ENCODE data around the gene HS3ST5. TPM values are rescaled to one million over a fixed set of nuclear protein-coding genes. Genes with fewer than 3 reads are reported as not detected.
"Not testable (repeated sequence)": the region's sequence is repeated elsewhere in the genome, so short reads cannot be mapped to it uniquely, and the experiment has no call there.

HS3ST5 gene
- total RNA-seq, 1 donor from 2014 or later: not detected

DNA sequence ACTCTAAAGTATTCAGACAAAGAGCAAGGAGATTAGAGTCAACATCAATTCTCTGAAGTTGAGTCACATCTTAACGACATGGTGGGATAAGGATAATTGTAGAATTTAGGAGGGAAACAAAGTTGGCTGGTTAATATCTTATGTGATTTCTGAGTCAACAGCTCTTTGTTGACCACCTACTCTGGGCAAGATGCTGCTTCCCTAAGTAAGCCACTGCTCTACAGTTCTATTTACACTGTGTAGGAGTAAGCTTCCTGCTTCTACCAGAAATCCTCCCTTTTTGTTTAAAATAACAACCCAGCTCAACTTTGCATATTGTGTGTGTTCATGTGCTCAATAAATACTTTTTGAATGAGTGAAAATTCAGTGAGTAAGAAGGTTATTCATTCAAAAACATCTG is 3.1 kb downstream of the HS3ST5 start:
- no peak for DNase-seq (ENCODE audit: low read depth in 2 of 2)

DNA sequence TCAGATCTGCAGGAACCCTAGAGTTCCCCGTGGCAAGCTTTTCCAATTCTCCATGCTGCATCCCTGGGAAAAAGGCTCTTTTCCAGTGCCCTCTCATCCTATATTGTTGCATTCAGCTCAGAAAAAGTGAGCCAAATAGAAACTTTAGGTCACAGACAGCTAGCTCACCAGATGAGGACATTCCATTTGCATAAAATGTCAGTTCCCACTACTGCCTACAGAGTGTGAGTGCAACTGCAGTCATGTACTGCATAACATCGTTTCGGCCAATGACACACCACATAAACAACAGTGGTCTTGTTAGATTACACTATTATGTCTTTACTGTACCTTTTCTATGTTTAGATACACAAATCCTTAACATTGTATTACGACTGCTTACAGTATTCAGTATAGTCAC is 8.6 kb downstream of the HS3ST5 start:
- DNase-seq (ENCODE audit: low read depth in 2 of 2): no peak

DNA sequence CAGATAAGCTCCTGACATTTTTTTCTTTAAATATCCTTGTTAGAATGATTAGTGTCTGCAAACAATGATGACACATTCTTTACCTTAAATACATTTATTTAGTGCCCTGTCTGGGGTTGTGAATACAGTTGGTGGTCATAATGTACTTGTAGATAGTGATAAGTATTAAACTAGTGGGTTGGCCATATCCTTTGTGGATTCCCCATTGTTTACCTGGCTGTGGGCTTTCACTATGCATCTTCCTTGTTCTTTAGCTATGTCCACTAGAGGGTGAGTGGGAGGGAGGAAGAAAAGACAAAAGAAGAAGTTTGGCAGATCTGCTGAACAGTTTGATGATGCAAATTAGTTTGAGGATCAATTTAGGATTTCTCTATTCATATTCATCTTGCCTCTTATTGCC is 15.7 kb downstream of the HS3ST5 start:
- DNase-seq (ENCODE audit: low read depth in 2 of 2): no peak

DNA sequence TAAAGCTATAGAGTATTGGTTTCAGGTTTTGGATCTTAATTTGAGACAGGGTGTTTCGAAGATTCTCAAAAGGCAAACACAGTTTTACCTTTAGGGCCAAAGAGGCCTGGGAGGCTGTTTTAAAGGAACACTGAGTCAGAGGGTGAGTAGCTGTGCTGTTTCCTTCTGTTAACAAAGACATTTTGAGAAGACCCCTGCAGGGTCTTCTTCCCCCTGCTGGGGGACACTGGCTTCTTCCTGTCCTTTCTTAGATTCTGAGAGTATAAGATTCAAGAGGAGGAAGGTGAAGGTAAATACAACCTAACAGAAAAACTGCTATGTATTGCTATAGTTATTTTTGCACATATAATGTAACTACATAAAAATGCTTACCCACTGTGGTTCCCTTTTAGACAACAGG is 19.0 kb downstream of the HS3ST5 start:
- DNase-seq (ENCODE audit: low read depth in 2 of 2): no peak

DNA sequence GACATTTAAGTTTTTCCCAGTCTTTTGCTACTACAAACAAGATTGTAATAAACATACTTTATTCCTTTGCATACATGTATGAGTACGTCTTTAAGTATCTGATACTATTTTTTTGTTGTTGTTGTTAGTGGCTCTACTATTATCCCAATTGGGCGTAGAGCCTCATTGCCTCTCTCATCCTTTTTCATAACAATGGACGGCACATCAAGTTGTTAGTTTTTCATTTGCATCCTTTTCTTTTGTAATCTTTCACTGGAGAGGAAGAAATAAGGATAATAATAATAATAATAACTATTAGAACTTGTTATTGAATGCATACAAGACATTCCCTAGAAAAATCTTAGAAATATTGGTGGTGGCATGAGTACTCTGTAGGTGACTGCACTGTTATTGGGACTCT is 23.1 kb downstream of the HS3ST5 start:
- DNase-seq (ENCODE audit: low read depth in 2 of 2): no peak

DNA sequence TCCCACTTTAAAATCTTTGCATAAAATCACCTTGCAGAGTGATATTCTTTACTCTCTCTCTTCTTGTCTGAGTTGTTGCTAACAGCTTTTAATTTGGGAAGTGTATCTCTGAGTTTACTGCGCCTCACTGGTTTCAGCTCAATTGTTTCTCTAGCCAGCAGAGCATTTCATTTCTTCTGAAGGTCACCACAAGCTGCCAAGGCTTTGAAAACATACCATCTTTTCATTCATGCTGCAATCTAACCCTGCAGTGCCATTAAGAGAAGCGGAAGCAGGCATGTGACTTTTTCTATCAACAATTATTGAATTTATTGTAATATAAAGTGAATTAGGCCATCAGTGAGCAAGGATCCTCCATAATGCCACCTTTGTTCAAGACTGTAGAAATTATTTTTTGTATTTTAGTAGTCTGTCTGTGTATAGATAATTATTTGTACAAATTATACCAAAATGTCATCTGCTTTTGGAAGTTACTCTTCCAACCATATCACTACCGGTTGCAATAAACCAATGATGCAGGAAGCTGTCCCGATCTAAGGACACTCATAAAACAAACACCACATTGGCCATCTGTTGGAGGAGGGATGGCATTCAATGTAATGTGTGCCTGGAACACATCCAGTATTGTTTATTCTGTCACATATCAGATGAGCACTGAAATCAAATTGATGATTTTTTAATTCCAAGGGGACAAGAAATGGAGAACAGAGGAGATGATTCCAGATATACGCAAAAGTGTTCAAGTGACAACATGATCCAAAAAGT is 26.8 kb downstream of the HS3ST5 start:
- no peak for DNase-seq (ENCODE audit: low read depth in 2 of 2)

DNA sequence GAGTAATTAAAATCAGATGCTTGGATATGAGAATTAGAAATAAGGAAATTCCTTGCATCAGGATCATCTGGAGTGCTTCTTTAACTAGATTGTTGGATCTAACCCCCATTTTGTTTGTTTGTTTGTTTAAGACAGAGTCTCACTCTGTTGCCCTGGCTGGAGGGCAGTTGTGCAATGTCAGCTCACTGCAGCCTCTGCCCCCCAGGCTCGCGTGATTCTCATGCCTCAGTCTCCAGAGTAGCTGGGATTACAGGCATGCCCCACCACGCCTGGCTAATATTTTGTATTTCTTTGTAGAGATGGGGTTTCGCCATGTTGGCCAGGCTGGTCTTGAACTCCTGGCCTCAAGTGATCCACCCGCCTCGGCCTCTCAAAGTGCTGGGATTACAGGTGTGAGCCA is 29.0 kb downstream of the HS3ST5 start:
- DNase-seq (ENCODE audit: low read depth in 2 of 2): not testable (repeated sequence)

DNA sequence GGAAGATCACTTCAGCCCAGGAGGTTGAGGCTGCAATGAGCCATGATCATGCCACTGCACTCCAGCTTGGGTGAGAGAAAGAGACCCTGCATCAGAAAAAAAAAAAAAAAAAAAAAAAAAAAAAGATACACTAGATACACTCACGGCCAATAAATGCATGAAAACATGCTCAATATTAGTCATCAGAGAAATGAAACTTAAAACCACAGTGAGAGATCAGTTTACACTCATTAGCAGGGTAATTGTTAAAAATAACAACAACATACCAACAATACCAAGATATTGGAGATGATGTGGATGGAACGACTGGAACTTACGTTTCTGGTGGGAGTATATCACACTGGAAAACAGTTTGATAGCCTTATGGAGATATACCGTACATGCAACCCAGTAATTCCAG is 29.9 kb downstream of the HS3ST5 start:
- no peak for DNase-seq (ENCODE audit: low read depth in 2 of 2)

DNA sequence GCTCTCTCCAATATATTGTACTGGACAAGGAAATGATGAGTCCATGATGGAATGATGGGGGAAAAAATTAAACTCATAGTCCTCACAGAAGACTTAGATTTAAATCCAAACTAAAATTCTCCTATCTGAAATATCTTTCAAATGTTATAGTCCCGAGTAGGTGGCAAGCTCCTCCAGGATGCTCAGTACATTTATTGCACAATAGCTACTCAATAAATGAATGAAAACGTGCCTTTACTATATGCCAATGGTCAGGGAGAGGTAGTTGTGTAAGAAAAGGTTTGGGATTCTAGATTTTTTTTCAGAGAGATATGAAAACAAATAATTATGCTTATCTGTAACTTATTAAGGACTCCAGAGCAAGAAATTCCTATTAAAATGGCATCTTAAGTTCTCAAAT is 32.8 kb downstream of the HS3ST5 start:
- DNase-seq (ENCODE audit: low read depth in 2 of 2): no peak

DNA sequence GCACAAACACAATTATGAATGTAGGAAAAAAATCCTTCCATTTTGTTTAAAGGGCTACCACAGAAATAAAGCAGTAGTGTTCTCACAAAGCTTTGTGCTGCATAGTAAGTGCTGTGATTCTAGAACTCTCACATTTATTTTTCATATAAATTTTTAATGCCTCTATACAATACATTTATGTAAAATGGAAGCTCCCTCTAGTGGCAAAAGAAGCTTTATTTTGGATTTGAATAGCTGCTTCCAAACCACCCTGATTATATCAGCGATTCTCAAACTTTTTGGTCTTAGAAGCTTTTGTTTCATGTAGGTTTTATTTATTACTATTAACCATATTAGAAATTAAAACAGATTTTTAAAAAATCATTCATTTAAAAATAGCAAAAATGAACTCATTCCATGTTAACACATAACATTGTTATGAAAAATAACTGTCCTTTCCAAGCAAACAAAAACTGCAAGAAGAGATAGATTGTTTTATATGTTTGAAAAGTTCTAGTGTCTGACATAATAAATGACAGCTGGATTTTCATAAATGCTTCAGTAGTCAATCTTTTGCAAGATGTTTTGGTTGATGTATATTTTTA is 38.4 kb downstream of the HS3ST5 start:
- DNase-seq (ENCODE audit: low read depth in 2 of 2): peak; percentile 3 to 36

DNA sequence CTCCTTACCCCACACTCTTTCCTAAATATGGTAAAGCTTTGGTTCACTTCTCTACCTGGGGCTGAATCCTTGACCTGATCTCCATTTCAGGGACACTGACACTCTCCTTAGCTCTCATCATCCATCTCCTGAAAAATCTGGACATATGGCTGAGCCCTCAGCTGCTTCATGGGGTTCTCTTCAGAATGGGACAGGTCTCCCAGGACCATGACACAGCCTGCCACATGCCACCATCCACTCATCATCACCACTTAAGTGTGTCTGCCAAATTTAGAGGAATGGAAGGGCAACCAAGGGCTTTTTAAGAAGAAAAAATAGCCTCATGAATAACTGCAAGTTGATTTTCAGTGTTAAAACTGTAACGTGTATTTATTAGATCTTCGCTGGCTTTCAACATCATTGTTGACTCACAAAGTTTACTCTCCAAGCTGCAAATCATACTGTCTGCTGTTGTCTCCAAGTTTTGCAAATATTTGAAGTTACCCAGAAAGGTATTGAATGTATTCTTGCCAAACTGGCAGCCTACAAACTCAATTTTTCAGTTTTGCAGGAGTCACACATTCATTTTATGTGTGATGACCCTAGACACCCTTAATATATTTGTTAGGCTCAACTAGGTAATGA is 41.1 kb downstream of the HS3ST5 start:
- DNase-seq (ENCODE audit: low read depth in 2 of 2): no peak

DNA sequence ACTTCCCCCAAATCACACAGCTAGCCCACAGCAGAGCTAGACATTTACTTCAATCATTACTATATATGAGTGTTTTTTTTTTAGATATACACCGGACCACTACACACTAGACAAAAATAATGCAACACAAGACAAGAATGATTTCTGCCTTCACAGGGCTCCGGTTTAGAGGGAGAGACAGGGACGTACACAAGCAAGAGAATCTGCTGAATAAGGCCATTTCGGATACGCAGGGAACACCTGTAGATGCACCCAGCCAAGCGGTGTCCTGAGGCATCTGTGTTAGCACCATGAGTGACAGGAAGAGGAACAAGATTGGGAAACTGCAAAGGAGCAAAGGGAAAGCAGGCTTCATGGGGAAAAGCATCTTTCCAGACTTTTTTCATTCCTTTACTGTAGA is 45.7 kb downstream of the HS3ST5 start:
- DNase-seq (ENCODE audit: low read depth in 2 of 2): no peak

DNA sequence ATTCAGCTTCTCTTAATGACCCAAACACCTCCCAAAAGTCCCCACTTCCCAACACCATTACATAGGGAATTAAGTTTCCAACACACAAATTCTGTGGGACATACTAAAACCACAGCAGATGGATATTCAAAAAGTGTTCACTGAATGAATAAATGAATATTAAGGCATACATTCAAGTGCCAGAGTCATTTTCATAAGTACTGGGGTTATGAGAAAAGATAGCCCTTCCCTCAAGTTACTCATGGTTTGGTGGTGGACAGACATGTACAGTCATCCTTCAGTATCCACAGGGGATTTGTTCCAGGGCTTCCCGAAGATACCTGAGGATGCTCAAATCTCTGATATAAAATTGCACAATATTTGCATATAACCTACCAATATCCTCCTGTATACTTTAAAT is 50.4 kb downstream of the HS3ST5 start:
- no peak for DNase-seq (ENCODE audit: low read depth in 2 of 2)

DNA sequence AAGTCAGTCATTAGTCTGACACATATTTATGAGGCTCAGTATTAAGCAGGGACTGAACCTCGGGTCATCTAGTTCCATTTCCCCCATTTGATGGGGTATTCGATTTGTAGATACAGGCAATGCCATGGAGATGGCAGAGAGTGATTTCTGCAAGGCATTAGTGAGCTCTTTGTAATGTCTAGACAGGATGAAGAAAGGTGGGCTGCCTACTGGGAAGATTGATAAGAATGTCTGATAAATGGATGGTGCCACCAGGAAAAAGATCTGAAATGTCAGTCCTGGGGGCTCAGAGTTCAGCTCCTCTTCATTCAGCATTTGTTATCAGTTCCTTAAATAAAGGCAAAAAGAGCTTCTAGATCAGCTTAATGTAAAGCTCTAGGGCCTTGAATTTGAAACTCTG is 51.4 kb downstream of the HS3ST5 start:
- no peak for DNase-seq (ENCODE audit: low read depth in 2 of 2)

DNA sequence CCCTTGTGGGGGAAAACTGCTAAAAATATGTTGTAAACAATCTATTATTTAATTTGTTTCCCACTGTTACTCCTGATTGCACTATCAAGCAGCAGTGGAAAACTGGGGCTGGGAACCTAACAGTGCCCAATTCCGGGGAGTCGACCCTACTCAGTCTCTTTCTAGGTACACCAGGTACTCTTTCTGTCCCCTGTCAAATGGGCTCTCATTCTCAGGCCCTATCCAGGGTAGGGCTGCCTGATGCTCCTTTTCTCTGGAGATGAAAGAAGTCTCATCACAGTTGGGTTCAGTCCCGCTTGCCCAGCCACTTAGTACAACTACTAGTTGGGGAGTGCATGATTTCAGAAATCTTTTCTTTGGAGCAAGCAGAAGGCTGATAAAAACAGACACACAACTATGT is 52.0 kb downstream of the HS3ST5 start:
- DNase-seq (ENCODE audit: low read depth in 2 of 2): no peak

DNA sequence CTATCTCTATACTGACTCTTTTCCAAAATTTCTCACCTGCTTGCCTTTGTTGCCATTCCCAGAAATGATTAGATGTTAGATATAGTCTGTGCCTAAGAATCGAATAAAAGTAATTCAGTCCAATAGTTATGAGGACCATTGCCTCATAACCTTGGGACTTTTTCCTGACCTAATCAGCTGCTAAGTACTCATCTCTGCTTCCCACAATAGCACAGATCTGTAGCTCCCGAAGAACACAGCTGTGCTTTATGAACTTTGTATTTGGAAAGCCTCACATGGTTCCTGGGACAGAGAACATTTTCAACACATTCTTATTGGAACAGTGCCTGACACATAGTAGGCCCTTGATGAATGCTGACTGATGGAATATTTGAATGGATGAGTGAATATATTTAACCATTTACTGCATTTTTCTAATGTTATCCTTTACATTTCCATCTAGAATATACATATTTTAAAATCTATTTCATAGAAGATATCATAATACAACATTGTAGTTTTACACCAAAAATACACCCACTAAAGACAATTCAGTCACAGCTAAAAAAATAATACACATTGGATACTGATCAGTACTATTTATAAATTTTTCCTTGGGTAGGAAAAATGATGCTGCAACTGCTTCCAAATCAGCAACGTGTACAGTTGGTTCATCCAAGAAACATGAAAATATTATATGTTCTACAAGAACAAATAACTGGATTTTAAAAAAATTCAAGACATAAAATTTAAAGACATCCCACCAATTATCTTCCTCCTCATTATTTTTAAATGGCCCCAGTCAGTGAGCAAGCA is 53.9 kb downstream of the HS3ST5 start:
- no peak for DNase-seq (ENCODE audit: low read depth in 2 of 2)

DNA sequence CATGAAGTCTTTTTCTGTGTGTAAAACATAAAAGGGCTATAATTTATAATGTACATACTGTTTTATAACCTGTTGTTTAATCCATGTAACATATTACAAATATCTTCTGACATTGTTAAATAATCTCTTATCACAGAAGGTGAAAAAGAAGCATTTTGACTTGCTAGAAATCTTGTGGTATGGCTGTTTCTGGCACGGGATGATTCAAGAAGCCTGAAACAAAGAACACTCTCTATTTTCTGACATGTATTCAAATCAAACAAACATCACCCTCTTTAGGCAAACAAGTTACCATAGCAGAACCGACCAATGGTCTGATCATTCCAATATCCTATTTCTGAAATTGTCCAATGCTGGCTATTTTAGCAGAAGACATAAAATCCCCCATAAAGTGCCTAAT is 55.4 kb downstream of the HS3ST5 start:
- DNase-seq (ENCODE audit: low read depth in 2 of 2): no peak

DNA sequence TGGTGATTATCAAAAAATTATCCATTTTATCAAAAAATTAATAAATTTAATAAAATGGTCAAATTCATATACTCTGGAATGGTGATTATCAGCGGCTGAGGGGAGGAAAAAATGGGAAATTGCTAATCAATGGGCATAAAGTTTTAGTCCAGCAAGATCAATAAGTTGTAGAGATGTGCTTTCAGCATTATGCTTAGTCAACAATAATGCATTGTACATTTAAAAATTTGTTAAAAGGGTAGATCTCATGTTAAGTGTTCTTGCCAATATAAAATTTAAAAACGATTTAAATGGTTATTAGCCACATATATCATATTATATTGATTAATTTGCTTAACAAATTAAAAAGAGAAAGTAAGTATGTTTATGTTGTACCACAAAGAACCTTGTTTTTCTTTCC is 56.6 kb downstream of the HS3ST5 start:
- DNase-seq (ENCODE audit: low read depth in 2 of 2): no peak

DNA sequence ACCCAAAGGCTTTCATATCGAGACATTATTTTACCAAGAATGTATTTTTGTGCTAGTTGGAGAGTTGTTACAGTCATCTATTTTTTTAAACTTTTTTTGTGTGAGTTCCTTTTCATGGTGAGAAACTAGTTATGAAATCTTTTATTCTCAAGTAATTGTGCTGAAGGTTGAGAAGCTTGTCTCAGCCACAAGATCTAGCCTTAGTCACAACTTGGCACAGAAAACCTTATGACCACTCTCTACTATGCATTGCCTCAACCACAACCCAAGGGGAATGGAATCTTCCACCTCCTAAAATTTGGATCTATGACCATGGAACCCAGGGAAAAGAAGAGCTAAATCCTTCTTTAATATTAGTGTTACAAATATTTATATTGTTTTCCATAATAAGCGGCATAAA is 58.5 kb downstream of the HS3ST5 start:
- no peak for DNase-seq (ENCODE audit: low read depth in 2 of 2)

DNA sequence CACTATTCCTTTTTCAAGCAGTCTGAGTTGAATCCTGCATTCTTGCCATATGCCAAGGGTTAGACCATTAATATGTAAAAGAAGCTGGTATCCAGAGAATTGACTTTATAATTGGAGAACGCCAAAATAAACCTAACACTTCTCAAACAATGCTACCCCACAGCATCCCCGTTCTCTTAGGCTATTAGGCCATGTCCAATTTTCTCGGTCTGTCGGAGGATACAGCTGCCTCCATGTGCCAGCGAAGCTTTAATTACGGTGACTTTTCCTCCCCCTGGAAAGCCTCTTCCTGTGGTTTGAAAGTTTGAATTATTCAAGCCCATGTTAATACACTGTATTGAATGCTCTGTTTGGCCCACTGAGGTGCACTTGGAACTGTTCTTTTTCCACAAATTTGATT is 60.5 kb downstream of the HS3ST5 start:
- no peak for DNase-seq (ENCODE audit: low read depth in 2 of 2)

DNA sequence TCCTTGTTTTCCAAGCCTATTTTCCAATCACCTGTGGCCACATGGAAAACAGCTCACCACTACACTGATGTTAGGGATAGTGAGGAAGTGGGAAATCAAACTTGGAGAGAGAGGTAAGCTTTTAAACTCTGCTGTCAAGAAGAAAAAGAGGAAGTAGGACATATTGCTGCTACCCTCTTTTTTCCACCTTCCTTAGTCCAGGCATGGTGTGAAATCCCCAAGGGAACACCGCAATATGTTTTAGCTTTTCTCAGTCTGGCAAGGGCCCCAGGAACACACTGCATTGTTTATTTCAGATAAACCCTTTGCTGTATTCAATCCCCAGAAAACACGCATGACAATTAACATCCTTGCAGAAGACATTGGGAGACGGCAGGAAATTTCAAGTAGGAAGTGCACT is 61.3 kb downstream of the HS3ST5 start:
- no peak for DNase-seq (ENCODE audit: low read depth in 2 of 2)

DNA sequence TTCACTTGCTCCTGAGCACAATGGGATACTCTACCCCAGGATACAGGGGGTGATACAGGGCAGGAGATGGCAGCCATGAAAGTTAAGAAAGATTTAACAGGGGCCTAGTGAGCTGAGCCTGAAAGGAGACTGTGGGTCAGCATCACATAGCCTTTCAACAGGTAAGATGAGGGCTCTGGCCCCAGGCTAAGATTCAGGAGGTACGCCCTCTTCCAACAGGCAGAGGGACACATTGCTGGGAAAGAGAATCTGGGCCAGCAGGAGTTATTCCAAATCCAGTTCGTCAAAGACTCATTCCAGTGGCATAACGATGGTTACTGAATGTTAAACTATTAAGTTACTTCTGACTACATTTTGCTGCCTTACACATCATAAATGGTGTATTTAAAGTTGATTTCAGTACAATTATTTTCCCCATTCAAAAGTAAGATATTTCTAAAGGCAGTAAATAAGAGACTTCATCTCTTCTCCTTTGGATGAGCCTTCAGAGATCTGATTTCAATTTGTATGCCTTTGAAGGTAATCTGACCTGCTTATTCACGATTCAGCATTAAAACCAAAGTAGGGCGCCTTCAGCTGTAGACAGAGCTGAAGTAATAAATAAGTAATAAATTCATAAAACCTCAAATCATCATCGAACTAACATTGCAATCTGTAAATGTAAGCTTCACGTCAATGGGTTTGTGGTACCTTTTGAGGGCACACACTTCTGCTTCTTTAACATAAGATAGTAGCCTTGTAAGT is 62.4 kb downstream of the HS3ST5 start:
- DNase-seq (ENCODE audit: low read depth in 2 of 2): no peak

Measured in dermis microvascular lymphatic vessel endothelial cell (primary cell).